Stimulated activated CD8-positive, alpha-beta memory T cell treated with anti-CD3 and anti-CD28 coated beads, Interleukin-12 subunit alpha, Interleukin-12 subunit beta, amount 100 ng/mL, for 1 hour (primary cell): Measurements from ENCODE around the gene RAB34.
A peak's percentile ranks its signal among the peaks of the same experiment; 100 is the strongest.
"Not testable (repeated sequence)": the region's sequence is repeated elsewhere in the genome, so short reads cannot be mapped to it uniquely, and the experiment has no call there.

ENCODE experiments used
- DNase-seq: peaks from one replicate; pipeline ENCODE4 v3.0.0-alpha.2; 2020; ENCODE audit warnings: low read depth

The RAB34 gene

GRCh38 chr17:28745786-28746411 is 28.2 kb upstream of the RAB34 start:
- no peak for DNase-seq

DNA sequence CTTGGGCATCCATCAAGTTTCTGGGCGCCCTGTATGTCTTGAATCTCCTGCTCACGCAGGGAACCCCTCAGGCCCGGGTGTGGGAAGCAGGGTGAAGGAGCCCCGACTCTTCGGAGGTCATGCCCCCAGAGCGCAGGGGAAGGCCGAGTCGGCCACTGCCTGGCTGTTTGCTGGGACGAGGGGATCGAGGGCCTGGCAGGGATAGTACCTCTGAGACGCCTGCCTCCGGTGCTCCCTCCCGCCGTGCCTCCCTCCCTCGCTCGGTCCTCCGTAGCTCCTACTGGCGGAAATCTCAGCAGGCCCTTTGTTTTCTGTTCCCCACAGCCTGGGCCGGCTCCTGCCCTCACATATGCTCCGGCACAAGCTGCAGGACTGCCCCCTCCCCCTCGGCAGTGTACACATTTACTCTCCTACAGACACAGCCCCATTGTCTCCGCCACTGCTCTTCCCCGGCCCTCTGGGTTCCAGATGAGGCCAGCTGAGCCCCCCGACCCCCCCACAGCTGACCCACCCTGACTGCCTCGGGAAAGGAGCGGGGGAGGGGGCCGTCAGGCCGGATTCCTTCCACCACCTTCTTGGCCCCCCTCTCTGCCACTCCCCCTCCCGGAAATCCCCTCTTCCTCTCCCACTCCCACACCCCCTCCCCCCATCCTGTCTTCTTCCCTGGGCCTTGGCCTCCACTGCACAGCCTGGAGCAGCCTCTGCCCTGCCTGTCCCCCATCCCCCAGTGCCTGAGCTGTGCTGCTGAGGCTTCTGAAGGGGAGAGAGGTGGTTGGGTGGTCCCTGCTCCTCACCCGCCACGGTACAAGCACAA is 27.5 kb upstream of the RAB34 start:
- no peak for DNase-seq

- peak; percentile 44 for DNase-seq
Measured at GRCh38 chr17:28744104-28744971, 26.7 kb upstream of the RAB34 start.

DNA sequence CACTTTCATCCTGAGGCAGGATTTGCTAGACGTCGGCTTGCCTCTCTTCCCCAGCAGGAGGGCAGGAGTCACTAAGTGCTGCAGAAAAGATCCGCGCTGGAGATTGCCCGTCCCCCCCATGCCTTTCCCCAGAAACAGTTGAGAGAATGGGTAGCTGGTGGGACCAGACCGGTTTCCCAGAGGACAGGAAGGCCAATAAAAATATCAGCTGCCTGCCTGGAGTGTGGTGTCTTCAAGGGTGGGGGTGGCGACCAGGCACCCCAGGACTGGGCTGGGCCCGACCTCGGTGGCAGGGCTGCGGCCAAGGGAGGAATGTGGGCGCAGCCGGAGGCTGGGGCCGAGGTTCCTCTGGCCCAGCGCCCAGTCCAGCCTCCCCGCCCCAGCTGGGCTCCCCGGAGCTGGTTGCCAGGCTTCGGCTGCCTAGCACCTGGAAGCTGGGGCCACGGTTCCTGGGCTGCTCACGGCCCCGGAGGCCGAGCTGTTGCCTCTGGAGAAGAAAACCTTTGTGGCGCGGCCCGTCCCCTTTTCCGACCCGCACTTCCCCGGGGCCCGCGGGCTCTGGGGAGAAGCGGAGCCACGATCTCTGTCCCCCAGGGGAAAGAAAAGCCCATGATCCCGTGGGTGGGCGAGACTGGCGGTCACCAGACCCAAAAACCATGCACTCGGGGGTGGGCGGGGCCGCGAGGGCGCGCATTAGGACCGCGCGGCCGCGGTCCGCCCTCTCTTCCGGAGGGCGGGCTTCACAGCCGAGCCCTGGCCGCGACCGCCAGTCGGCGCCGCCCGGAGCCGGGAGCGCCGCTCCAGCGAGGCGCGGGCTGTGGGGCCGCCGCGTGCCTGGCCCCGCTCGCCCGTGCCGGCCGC is 25.8 kb upstream of the RAB34 start, which contains the start of gene TRAF4:
Gene TRAF4 (plus strand): TSS at position 769 of the 861 bp plus-strand sequence. CDS start 102 bp downstream, outside the sequence.
- DNase-seq, result peak; percentile 53

DNA sequence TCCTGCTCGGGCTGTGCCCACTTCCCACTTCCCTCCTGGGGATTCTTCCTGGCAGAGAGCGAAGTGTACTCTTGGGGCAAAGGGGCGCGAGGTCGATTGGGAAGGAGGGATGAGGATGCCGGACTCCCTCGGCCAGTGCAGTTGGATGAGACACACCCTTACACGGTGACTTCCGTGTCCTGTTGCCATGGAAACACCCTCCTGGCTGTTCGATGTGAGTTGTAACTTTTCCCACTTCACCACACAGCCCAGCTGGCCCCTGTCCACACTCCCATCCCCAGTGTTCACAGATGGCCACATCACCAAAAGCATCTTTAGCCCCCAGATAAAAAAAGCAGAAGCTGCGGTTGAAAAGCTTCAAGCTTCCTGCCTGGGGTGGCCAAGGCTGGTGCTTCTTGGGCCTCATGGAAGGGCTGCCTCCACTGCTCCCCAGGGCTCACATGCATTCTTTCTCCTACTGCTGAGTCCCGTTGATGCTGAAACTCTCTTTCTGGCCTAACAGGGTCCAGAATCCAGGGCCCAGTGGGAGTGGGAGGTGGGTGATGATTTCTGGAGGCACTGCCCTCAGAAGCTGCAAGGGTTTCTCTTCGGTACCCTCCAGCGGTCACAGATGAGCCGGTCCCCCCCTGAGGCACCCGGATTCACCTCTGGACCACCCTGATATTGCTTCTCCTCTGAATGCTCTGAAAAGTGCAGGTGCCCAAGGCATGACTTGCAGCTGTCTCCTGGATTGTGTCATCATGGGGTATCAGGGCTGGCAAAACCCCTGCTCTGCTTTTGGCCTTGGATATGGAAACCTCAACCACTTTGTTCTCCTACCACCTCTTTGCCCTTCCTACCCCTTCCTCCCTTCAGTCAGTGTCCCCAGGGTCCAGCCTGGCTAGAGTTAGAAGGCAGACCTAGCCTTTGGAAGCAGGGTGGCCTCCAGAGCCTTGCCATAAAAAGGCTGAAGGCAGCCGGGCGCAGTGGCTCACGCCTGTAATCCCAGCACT is 24.0 kb upstream of the RAB34 start:
- DNase-seq, result no peak

- no peak for DNase-seq
Measured at GRCh38 chr17:28740406-28741357, 23.0 kb upstream of the RAB34 start.

- DNase-seq, result no peak
Measured at GRCh38 chr17:28738680-28739384, 21.2 kb upstream of the RAB34 start.

- no peak for DNase-seq
Measured at GRCh38 chr17:28737770-28738679, 20.4 kb upstream of the RAB34 start.

- no peak for DNase-seq
Measured at GRCh38 chr17:28737316-28737715, 19.6 kb upstream of the RAB34 start.

- DNase-seq, result not testable (repeated sequence)
Measured at GRCh38 chr17:28735913-28736769, 18.5 kb upstream of the RAB34 start.

GRCh38 chr17:28735242-28735722 is 17.6 kb upstream of the RAB34 start:
- DNase-seq, result no peak

DNA sequence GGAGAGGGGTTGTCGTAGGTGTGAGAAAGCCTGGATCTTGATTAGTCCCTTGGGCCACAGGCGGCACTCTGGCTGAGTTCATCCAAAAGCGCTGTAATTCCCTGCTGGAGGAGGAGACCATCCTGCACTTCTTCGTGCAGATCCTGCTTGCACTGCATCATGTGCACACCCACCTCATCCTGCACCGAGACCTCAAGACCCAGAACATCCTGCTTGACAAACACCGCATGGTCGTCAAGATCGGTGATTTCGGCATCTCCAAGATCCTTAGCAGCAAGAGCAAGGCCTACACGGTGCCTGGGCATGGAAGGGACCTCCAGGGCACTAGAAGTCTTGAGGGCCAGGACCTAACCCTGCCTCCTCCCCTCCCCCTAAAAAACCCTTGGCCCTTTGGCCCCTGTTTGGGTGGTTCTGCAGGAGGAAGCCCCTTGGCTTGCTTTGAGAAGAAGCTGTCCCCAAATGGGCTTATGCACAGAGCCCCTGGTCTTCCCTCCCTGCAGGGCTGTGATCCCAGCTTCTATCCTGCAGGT is 17.1 kb upstream of the RAB34 start:
- DNase-seq, result no peak

- no peak for DNase-seq
Measured at GRCh38 chr17:28733346-28733745, 15.7 kb upstream of the RAB34 start.

- DNase-seq, result no peak
Measured at GRCh38 chr17:28729950-28730330, 12.3 kb upstream of the RAB34 start.

DNA sequence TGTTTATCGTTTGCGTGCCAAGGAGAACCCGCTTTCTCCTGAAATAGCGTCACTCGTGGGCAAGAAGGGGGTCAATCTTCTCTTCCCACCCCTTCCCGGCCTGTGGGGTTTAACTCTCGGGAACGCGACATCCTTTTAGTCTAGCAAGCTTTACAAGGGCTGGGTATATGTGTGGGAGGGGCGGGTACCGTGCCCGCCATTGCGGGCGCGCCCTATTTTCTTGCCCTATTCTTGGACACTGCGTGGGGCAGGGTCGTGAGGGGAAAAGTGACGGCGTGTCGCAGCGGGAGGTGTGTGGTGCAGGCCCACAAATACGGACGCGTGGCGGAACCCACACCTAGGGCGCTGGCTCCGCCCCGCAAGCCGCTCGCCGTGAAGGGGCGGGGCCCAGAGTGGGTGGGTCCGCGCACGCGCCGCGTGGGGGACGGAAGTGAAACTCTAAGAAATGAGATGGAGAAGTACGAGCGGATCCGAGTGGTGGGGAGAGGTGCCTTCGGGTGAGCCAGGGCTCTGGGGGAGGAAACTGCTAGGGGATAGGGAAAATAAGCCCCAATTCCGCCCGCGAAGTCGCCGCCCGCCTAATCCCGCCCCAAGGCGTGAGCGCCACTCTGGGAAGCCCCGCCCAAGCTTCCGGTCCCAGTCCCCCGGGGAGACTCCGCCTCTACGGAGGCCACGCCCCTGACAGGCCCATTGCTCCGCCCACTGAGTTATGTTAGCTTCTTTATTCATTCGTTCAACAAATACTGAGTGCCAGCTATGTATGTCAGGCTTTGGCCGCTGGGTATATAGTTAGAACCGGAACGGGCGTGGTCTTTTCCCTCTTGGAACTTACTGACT is 10.9 kb upstream of the RAB34 start, which contains the start of gene NEK8:
Gene NEK8 (plus strand): TSS at position 425 of the 837 bp plus-strand sequence. CDS start 26 bp downstream, at position 451.
- DNase-seq, result peak; percentile 98
